HepG2 (cell line): Measurements from ENCODE around the gene SRC.

Experiments
- CBX2 ChIP-seq, 2 experiments: fragments of 200-600 bp in 1 of 2; sonication (generic); formaldehyde crosslinking in 1 of 2; IDR thresholded peaks; 2 replicates each; pipeline versions ENCODE4 v1.7.0 to v1.8.1; 2018 to 2022; ENCODE audit warnings: low read depth in 2 of 2, low read length in 1 of 2, mild to moderate bottlenecking in 1 of 2, missing genetic modification reagents in 1 of 2
- FOXJ3 ChIP-seq: sonication (generic); formaldehyde crosslinking; IDR thresholded peaks from 2 replicates; pipeline ENCODE4 v1.4.0; 2020; ENCODE audit warnings: missing genetic modification reagents, mild to moderate bottlenecking, borderline replicate concordance
- ZHX1 ChIP-seq: sonication (generic); formaldehyde crosslinking; IDR thresholded peaks from 2 replicates; pipeline ENCODE4 v1.8.1; 2022; ENCODE audit warnings: low read depth, mild to moderate bottlenecking, missing genetic modification reagents
- ZKSCAN8 ChIP-seq: IDR thresholded peaks from 2 replicates; pipeline ENCODE4 v1.6.1; 2016; ENCODE audit warnings: borderline replicate concordance, missing genetic modification reagents, missing compliant biosample characterization
- ZNF878 ChIP-seq: sonication (generic); formaldehyde crosslinking; IDR thresholded peaks from 2 replicates; pipeline ENCODE4 v1.8.1; 2023; ENCODE audit warnings: mild to moderate bottlenecking, missing genetic modification reagents, moderate library complexity

GRCh38 chr20:37452236-37452635 is 106.3 kb downstream of the SRC start:
- TF ChIP-seq ZKSCAN8 (CRISPR knock-in tag) (no peak), CBX2 (IDR thresholded peaks at IDR 0.05; ENCODE audit: low read depth, low read length) (no peak), CBX2 (CRISPR knock-in tag; IDR thresholded peaks at IDR 0.05; ENCODE audit: low read depth) (no peak), ZHX1 (CRISPR knock-in tag) (no peak), ZNF878 (no peak), FOXJ3 (CRISPR knock-in tag) (no peak)
